IPS-18c (cell line): Measurements from ENCODE around the gene TMEM212.

ENCODE experiments used
- H3K4me3 ChIP-seq: 2 replicates; pipeline ENCODE4 v1.7.0; 2013; ENCODE audit warnings: low read depth, mild to moderate bottlenecking, low read length, moderate library complexity; ENCODE audit not compliant: insufficient read depth
- H3K9me3 ChIP-seq: one replicate; pipeline ENCODE4 v1.6.1; 2013; ENCODE audit warnings: mild to moderate bottlenecking, low read length, moderate library complexity; ENCODE audit not compliant: control insufficient read depth, insufficient read depth

The TMEM212 gene

DNA sequence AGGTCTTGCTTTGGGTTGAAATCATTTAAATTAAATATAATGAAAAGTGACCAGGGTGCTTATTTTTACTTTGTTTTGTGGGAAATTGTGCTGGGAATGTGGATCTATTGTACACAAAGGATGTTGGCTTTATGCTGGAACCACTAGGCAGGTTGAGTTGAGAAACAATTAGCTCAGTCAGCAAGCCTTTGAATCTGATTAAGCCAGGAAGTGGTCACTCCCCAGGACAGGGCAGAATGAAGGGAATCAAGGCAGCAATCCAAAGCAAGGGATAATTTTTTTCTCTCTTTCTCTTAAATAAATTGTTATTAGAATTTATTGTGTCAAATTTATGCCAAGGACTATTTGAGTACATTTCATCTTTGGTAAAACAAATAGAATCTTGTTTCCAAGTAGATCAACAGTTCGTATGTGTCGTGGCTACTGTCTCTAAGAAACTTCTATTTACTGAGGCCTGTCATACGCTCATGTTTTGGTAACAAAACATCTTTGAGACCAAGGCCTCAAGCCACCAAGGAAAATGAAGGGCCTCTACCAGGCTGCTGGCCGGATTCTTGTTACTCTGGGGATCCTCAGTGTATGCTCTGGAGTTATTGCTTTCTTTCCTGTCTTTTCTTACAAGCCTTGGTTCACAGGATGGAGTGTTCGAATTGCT is at the start of gene TMEM212:
Gene TMEM212 (plus strand): TSS at position 486 of the 655 bp plus-strand sequence. CDS start 35 bp downstream, at position 521.
- no peak within 1 kb of the TSS for H3K4me3 ChIP-seq
- no peaks in the 10 kb centered on the region for H3K9me3 ChIP-seq

DNA sequence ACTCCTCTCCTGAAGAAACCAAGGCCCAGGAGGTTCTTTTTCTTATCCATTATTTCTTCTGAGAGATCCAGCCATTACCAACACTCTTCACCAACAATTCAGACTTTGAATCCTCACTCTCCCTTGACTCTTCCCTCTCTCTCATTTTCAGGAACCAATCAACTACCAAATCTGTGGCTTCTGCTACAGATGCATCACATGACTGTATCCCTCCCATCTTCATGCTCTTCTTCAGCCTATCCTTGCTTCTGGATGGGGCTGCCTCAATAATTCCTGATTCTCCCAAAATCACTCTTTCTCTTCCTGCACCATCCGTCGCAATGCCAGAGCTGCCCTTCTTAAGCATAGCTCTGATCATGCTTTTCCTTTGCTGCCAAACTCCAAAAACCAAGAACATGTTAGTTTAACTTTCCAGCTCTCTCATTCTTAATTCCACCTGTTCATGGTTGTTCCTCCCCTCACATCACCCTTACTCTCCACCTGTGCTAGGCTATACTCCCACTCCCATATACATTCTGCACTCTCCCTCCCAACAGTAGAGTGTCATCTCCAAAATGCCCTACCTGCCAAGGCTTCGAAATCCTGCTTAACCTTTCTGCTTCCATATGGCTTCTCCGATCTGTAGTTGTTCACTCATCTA is 46.4 kb upstream of the TMEM212 start:
- H3K4me3 ChIP-seq, result no peak overlapping the region

DNA sequence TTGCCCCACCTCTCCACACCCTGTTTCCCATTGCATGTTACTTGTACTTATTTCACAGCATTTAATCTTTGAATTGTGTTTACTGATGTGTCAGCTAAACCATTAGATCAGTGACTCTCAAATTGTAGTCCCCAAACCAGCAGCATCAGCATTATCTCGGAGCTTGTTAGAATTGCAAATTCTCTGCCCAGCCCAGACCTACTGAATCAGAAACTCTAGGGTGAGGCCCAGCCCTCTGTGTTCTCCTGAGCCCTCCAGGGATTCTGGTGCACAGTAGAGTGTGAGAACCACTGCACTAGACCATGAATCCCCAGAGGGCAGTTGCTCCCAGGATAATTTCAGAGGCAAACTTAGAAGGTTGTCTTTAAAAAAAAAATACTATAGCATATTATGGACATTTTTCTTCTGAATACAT is 45.9 kb upstream of the TMEM212 start:
- no peaks in the 10 kb centered on the region for H3K9me3 ChIP-seq
- H3K4me3 ChIP-seq, result no peak overlapping the region

More for the DNA sequence above, 46.4 kb upstream of the TMEM212 start:
- H3K9me3 ChIP-seq, result no peaks in the 10 kb centered on the region

DNA sequence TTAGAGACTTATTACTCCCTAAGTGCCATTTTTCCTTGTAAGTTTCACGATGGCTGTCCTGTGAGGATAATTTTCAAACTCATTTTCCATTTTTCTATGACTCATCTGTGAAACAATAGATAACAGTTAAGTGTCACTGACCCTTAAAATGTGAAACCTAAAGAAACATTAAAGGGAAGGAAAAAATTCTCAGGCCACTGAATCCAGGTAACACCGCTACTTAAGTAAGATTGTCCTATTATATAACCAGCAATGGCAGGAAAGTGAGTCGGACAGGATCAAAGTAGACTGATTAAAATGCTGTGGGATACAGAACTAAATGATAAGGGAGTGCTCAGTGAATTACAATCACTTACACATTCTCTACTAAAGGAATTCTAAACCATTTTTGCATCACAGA is 45.3 kb upstream of the TMEM212 start:
- no peaks in the 10 kb centered on the region for H3K9me3 ChIP-seq
- H3K4me3 ChIP-seq, result no peak overlapping the region

DNA sequence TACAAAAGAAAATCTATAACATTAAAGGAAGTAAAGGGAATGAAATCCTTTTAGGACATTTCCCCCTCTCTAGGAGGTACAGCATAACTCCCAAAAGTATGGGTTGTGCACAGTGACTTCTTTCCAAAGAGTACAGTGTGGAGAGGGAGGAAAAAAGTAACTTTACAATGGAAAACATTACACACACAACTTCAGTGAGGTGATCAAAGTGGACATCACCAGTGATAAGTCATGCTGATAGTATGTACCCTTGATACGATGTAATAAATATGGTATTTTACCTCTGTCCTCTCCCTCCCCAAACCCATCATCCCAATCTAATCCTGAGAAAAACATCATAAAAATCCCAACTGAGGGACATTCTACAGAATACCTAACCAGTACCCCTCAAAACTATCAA is 43.6 kb upstream of the TMEM212 start:
- no peaks in the 10 kb centered on the region for H3K9me3 ChIP-seq
- no peak overlapping the region for H3K4me3 ChIP-seq

DNA sequence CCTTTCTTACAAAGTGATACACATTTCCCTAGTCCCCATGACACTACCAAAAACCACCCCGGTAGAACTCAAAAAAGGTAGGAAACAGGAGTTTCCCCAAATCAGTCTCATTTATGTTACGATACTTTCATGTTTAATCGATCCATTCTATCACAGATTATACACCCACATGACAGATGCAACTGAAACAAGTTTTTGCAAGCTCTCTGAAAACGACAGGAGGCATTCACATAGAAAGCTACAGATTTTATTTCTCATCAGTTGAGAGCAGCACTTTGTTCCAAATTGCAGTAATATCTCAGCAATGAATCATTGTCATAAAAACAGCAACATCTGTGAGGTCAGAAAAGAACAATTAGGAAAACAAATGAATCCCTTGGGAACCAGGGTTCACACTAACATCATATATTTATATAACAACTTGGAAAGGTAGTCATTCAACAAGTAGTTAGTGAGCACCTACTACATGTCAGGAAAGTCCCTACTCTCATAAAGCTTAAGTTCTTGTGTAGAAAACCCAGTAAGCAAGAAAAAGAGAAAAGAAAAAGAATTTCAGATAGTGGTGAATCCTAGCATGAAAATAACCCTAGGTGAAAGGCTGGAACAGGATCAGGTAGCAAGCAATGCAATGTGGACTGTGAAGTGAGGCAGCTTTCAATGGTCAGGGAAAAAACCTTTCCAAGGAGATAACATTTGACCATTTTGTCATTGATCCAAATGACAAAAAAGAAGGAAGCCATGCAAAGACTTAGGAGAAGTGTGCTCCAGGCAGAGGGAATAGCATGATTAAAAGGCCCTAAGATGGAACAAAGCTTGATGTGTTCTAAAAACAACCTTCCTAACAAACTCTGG is 41.2 kb upstream of the TMEM212 start:
- no peak overlapping the region for H3K4me3 ChIP-seq
- no peaks in the 10 kb centered on the region for H3K9me3 ChIP-seq

DNA sequence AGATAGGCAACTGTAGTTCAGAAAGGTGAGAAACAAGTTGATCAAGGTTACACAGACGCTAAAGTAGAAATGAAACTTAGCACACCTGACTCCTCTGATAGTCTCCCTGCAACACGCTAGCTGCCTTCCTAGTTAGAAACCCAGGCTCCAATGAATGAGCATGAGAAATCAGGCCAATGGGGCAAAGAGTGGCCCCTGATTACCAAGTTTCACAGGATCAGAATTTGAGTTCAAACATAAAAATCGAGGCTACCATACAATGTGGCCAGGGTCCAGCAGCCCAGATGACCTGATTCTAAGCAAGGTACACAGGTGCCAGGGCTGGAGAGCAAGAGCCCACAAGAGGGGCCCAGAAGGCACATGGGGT is 40.6 kb upstream of the TMEM212 start:
- no peak overlapping the region for H3K4me3 ChIP-seq
- H3K9me3 ChIP-seq, result no peaks in the 10 kb centered on the region

DNA sequence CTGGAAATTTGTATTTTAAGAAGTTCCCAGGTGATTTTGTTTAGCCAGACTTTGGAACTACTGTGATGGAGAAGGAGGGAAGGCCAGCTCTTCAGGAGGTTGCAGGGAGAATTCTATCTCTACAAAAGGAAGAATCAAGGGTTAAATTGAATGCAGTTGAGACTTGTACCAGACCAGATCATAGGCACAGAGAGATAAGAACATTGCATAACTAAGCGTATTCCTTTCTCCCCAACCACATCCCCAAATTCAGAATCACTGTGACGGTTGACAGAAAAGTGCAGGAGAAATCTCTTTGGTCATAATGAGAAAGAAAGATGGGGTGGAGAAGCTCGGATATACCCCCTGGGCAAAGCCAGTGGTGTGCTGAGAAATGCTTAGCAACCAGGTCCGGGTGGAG is 40.1 kb upstream of the TMEM212 start:
- H3K9me3 ChIP-seq, result no peaks in the 10 kb centered on the region
- no peak overlapping the region for H3K4me3 ChIP-seq

DNA sequence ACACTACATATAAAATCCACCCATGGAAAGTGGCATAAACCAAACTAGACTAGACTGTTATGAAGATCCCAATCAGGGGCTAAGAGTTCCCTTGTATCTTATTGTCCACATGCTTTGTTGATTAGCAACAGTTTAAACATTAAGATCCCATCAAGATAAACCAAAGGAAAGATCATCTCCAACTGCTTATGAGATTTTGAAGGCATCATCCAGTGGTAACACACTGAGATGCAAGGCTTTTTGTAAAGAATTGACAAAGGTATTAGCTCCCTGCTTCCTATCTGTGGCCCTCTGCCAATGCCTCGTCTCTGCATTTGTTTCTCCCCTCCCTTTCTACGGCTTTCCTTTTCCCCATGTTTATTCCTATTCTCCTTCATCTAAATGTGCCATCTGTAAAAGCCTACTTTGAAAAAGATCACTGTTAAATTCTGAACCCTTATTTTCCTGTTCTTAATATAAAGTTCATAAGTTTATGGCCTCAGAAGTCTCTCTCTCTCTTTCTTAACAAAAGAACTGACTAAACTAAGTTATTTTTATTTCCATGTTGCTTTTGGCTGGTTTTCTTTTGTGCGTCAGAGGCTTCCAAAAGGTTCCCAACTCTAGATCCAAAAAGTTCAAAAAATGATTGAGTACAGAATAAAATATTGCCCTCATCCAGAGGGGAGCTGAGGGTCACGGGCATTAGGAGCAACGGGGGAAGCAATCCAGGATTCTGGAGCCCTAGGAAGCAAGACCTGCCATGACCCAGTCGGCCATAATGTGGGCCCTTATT is 38.3 kb upstream of the TMEM212 start:
- H3K4me3 ChIP-seq, result no peak overlapping the region
- no peaks in the 10 kb centered on the region for H3K9me3 ChIP-seq

DNA sequence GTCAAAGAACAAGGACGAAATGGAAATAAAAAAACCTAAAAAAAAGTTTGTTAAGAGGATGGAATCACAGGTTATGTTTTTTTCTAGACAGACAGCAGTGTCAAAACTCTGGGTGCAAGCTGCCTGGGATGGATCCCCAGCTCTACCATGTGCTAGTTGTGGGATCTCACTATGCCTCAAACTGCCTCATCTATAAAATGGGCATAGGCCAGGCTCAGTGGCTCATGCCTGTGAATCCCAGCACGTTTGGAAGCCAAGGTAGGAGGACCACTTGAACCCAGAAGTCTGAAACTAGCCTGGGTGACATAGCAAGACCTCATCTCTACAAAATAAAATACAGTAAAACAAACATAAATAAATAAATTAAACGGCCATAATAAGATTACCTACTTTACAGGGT is 37.5 kb upstream of the TMEM212 start:
- Histone ChIP-seq H3K4me3 (no peak overlapping the region), H3K9me3 (no peaks in the 10 kb centered on the region)

DNA sequence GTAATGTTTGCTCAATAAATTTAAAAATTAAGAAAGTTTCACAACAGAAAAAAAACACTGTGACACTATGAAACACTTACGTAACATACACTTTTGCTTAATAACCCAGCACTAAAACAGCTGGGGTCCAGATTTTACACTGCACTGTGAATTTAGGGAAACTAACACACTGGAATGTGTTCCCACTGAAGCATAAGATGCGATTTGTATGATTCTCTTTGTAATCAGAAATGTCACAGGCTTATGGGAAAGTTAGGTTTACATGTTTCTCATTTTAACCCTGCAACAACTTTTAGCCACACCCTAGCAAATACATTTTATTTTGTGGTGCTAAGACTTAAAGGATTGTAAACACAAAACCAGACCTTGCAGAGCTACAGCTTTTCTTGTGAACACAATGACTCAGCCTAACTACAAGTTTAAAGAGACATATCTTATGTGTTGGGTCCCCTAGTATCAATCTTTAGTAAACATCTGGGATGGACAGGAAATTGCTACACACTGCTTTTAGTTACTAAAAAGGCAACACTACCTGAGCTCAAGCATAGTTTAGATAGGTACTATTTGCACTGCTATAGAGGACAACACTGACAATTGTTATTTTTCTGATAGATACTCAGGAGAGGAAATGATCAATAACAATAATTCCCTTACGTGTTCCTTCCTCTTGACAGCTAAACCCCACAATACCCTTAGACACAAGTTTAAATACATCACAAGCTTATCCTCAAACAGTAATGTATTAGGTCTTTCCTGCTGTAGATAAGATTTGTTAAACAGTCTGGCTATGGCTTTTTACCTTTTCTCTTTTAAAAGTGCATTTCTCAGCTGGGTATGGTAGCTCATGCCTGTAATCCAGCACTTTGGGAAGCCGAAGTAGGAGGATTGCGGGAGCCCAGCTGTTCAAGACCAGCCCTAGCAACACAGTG is 36.7 kb upstream of the TMEM212 start:
- Histone ChIP-seq H3K4me3 (no peak overlapping the region), H3K9me3 (no peaks in the 10 kb centered on the region)

DNA sequence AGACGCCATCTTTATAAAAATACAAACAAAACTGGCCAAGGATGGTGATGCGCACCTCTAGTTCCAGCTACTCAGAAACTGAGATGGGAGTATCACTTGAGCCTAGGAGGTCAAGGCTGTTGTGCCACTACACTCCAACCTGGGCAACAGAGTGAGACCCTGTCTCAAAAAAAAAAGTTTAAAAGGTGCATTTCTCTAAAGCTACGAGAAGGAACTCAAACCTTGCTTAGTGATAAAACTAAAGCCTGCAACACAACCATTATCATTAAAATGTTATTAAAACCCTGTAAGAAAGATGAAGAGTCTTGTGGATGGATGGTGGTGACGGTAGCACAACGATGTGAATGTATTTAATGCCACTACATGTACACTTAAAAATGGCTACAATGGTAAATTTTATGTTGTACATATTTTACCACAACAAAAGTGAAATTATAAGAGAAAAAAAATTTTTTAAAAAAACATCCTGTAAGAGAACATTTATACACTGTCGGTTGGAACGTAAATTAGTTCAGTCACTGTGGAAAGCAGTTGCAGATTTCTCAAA is 35.9 kb upstream of the TMEM212 start:
- Histone ChIP-seq H3K9me3 (no peaks in the 10 kb centered on the region), H3K4me3 (no peak overlapping the region)

DNA sequence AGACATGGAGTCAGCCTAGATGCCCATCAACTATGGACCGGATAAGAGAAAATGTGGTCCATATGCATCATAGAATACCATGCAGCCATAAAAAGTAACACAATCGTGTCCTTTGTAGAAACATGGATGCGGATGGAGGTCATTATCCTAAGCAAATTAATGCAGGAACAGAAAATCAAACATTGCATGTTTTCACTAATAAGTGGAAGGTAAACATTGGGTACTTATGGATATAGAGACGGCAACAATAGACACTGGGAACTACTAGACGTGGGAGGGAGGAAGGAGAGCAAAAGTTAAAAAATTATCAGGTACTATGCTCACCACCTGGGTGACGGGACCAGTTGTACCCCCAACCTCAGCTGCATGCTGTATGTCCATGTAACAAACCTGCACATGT is 35.3 kb upstream of the TMEM212 start:
- H3K4me3 ChIP-seq, result no peak overlapping the region
- no peaks in the 10 kb centered on the region for H3K9me3 ChIP-seq

DNA sequence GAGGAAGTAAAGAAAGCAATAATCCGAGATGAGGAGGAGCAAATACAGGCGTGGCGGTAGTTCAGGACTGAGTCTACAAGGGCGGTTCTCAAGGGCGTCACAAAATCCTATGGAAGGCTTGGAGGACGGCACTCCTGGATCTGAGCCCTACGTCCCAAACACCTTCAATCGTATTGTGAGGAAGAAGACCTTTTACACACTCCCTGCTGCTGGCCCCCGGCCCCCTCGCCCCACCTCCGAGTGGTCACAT is 33.6 kb upstream of the TMEM212 start:
- Histone ChIP-seq H3K9me3 (no peaks in the 10 kb centered on the region), H3K4me3 (peak overlapping the region; percentile 76)

DNA sequence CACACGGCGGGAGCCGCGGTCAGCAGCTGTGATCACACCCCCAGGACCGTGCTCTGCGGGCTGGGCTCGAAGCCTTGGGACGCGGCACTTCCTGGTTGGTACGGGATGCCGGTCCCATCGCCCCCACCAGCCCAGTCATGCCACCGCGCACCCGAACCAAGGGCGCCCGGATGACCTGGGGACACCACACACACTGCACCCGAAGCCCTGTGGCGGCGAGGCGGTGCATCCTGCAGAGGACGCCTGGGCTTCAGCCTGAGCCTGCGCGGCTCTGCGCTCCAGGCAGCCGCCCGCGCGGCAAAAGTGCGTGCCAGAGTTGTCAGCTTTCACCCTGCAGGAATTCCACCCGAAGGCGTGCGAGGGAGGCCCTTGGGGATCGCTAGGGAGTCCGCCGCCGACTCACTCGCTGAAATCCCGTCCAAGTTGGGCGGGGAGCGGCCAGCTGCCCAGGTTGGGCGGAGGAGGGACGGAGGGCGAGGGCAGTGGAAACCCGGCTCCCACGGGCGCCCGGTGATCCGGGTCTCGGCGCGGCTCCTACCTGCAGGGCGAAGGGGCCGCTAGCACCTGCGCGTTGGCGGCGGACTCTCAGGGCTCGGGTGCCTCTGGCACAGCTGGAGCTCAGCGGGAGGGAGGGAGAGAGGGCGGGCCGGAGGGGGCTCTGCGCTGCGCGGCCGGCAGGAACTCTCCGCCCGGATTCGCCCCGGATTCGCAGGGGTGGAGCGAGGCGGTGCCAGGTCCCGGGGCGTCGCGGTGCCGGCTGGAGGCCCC is 33.1 kb upstream of the TMEM212 start, which contains the start of gene PLD1:
Gene PLD1 (minus strand): TSS at position 623 of the 768 bp plus-strand sequence. CDS start 72,432 bp downstream, outside the sequence.
- Histone ChIP-seq H3K4me3 (peak within 1 kb of the TSS; percentile 76), H3K9me3 (no peaks in the 10 kb centered on the region)
